H9 (cell line): Measurements from ENCODE around the gene GPR42. TPM values are rescaled to one million over a fixed set of nuclear protein-coding genes. Genes with fewer than 3 reads are reported as not detected.

Source experiments
- DNase-seq: peaks from one replicate; pipeline ENCODE4 v3.0.0-alpha.2; 2017
- H2AFZ ChIP-seq: one replicate; pipeline ENCODE4 v1.6.1; 2013; ENCODE audit warnings: mild to moderate bottlenecking, low read length, control low read depth, moderate library complexity
- H2AK5ac ChIP-seq: 2 replicates; pipeline ENCODE4 v1.6.1; 2013; ENCODE audit warnings: low read length, control low read depth, mixed read lengths; ENCODE audit not compliant: insufficient read length
- H2BK120ac ChIP-seq: one replicate; pipeline ENCODE4 v1.6.1; 2013; ENCODE audit warnings: low read depth, mild to moderate bottlenecking, low read length, control low read depth, inconsistent platforms; ENCODE audit not compliant: poor library complexity, severe bottlenecking
- H2BK12ac ChIP-seq: 2 replicates; pipeline ENCODE4 v1.6.1; 2013; ENCODE audit warnings: low read length, control low read depth, mixed read lengths, low read depth; ENCODE audit not compliant: insufficient read length
- H2BK15ac ChIP-seq: 2 replicates; pipeline ENCODE4 v1.6.1; 2013; ENCODE audit warnings: low read depth, low read length, control low read depth
- H2BK20ac ChIP-seq: one replicate; pipeline ENCODE4 v1.6.1; 2013; ENCODE audit warnings: low read depth, mild to moderate bottlenecking, low read length, control low read depth, inconsistent platforms; ENCODE audit not compliant: poor library complexity, severe bottlenecking
- H2BK5ac ChIP-seq: 2 replicates; pipeline ENCODE4 v1.6.1; 2013; ENCODE audit warnings: low read length, control low read depth, mixed read lengths; ENCODE audit not compliant: insufficient read length
- H3K14ac ChIP-seq: 2 replicates; pipeline ENCODE4 v1.6.1; 2013; ENCODE audit warnings: low read length, control low read depth; ENCODE audit not compliant: insufficient read depth
- H3K18ac ChIP-seq: 2 replicates; pipeline ENCODE4 v1.6.1; 2013; ENCODE audit warnings: low read depth, mild to moderate bottlenecking, mixed read lengths, low read length, control low read depth; ENCODE audit not compliant: insufficient read length
- H3K23ac ChIP-seq: 2 replicates; pipeline ENCODE4 v1.6.1; 2013; ENCODE audit warnings: low read length, control low read depth, mixed read lengths, low read depth; ENCODE audit not compliant: insufficient read length
- H3K23me2 ChIP-seq: 2 replicates; pipeline ENCODE4 v1.6.1; 2013; ENCODE audit warnings: low read depth, mild to moderate bottlenecking, mixed read lengths, low read length, control low read depth; ENCODE audit not compliant: insufficient read length, poor library complexity, severe bottlenecking
- H3K27ac ChIP-seq: 2 replicates; pipeline ENCODE4 v1.5.1; 2013; ENCODE audit warnings: low read length, control low read depth, mixed read lengths, low read depth; ENCODE audit not compliant: insufficient read length
- H3K27me3 ChIP-seq: 2 replicates; pipeline ENCODE4 v1.6.1; 2013; ENCODE audit warnings: low read length, control low read depth, inconsistent platforms; ENCODE audit not compliant: insufficient read depth
- H3K4ac ChIP-seq: 2 replicates; pipeline ENCODE4 v1.6.1; 2013; ENCODE audit warnings: low read depth, mild to moderate bottlenecking, control low read depth, inconsistent platforms, low read length, moderate library complexity
- H3K4me1 ChIP-seq: 2 replicates; pipeline ENCODE4 v1.6.1; 2013; ENCODE audit warnings: low read length, control low read depth, inconsistent platforms; ENCODE audit not compliant: insufficient read depth
- H3K4me2 ChIP-seq: 2 replicates; pipeline ENCODE4 v1.6.1; 2013; ENCODE audit warnings: low read length, control low read depth, mixed read lengths; ENCODE audit not compliant: insufficient read length, insufficient read depth
- H3K56ac ChIP-seq: 2 replicates; pipeline ENCODE4 v1.6.1; 2013; ENCODE audit warnings: low read depth, mild to moderate bottlenecking, mixed read lengths, low read length, control low read depth; ENCODE audit not compliant: insufficient read length
- H3K79me1 ChIP-seq: 2 replicates; pipeline ENCODE4 v1.6.1; 2013; ENCODE audit warnings: low read depth, mild to moderate bottlenecking, moderate library complexity, low read length, control low read depth, inconsistent platforms; ENCODE audit not compliant: insufficient read depth, poor library complexity, severe bottlenecking
- H3K79me2 ChIP-seq: 2 replicates; pipeline ENCODE4 v1.6.1; 2013; ENCODE audit warnings: low read length, control low read depth, inconsistent platforms; ENCODE audit not compliant: insufficient read depth
- H3K9ac ChIP-seq: 2 replicates; pipeline ENCODE4 v1.6.1; 2013; ENCODE audit warnings: low read length, control low read depth, mixed read lengths; ENCODE audit not compliant: insufficient read length; ENCODE audit errors: extremely low read depth
- H3K9me3 ChIP-seq: one replicate; pipeline ENCODE4 v1.6.1; 2013; ENCODE audit warnings: low read depth, low read length, inconsistent platforms; ENCODE audit not compliant: control insufficient read depth
- H3T11ph ChIP-seq: one replicate; pipeline ENCODE4 v1.6.1; 2013; ENCODE audit warnings: mild to moderate bottlenecking, low read length, control low read depth, inconsistent platforms
- H4K20me1 ChIP-seq: one replicate; pipeline ENCODE4 v1.6.1; 2013; ENCODE audit not compliant: control insufficient read depth, insufficient read length, insufficient read depth
- H4K5ac ChIP-seq: 2 replicates; pipeline ENCODE4 v1.6.1; 2013; ENCODE audit warnings: low read depth, mild to moderate bottlenecking, mixed read lengths, low read length, control low read depth; ENCODE audit not compliant: insufficient read length
- H4K8ac ChIP-seq: replicated peaks from 2 replicates; pipeline ENCODE4 v1.6.1; 2013; ENCODE audit warnings: low read length, control low read depth, mixed read lengths, low read depth; ENCODE audit not compliant: insufficient read length
- H4K91ac ChIP-seq: 2 replicates; pipeline ENCODE4 v1.6.1; 2013; ENCODE audit warnings: low read depth, mild to moderate bottlenecking, moderate library complexity, mixed read lengths, low read length, control low read depth; ENCODE audit not compliant: insufficient read length
- H3K27ac Mint-ChIP-seq, 3 experiments: 2 replicates in 2 of 3; 3 replicates in 1 of 3; pipeline ENCODE4 v1.8.0; 2020 to 2021; ENCODE audit warnings: mixed read lengths in 3 of 3, mild to moderate bottlenecking in 1 of 3, moderate library complexity in 1 of 3
- H3K27me3 Mint-ChIP-seq: 2 replicates; pipeline ENCODE4 v1.8.0; 2021; ENCODE audit warnings: low read depth, mild to moderate bottlenecking, moderate library complexity, mixed read lengths
- H3K36me3 Mint-ChIP-seq, 3 experiments: 2 replicates in 2 of 3; 3 replicates in 1 of 3; pipeline ENCODE4 v1.8.0; 2020 to 2021; ENCODE audit warnings: low read depth in 3 of 3, mixed read lengths in 3 of 3; ENCODE audit not compliant: insufficient read depth in 1 of 3
- H3K4me1 Mint-ChIP-seq, 2 experiments: 2 replicates each; pipeline ENCODE4 v1.8.0; 2020; ENCODE audit warnings: mixed read lengths in 2 of 2
- H3K4me3 Mint-ChIP-seq, 2 experiments: 2 replicates in 1 of 2; 3 replicates in 1 of 2; pipeline ENCODE4 v1.8.0; 2020 to 2021; ENCODE audit warnings: mild to moderate bottlenecking in 2 of 2, mixed read lengths in 2 of 2, moderate library complexity in 1 of 2
- H3K9me3 Mint-ChIP-seq, 2 experiments: 2 replicates in 1 of 2; 3 replicates in 1 of 2; pipeline ENCODE4 v1.8.0; 2020; ENCODE audit warnings: mild to moderate bottlenecking in 2 of 2, mixed read lengths in 2 of 2, moderate library complexity in 1 of 2
- CTCF ChIP-seq: fragments of 200-600 bp; sonication (generic); conservative IDR thresholded peaks from 3 replicates; pipeline ENCODE4 v1.8.0; 2021; ENCODE audit warnings: antibody characterized with exemption, mild to moderate bottlenecking
- WGBS: extraction: QIAGEN DNeasy Blood & Tissue Kit; methylation state at CpG from one replicate; pipeline ENCODE4 v1.1.7; 2013; ENCODE audit warnings: missing lambda C conversion rate, low lambda C conversion rate, mixed read lengths; ENCODE audit not compliant: insufficient read length; ENCODE audit errors: extremely low coverage; 5-methylcytosine and 5-hydroxymethylcytosine counted together
- total RNA-seq: library from RNA; stranded (reverse); gene quantifications from 2 replicates; pipeline ENCODE4 v1.2.1, GENCODE V29; 2021

The GPR42 gene
- total RNA-seq, 1 experiment from 2014 or later, result not detected

GRCh38 chr19:35377656-35378055 is 6.8 kb downstream of the GPR42 start:
- Histone ChIP-seq H2BK15ac (no peak overlapping the region), H3K79me1 (no peaks in the 10 kb centered on the region), H4K91ac (no peak overlapping the region), H3K56ac (no peak overlapping the region), H3K14ac (no peak overlapping the region), H3K23me2 (no peaks in the 10 kb centered on the region), H2BK20ac (no peak overlapping the region), H3K18ac (no peak overlapping the region), H2BK12ac (no peak overlapping the region), H2AK5ac (no peak overlapping the region), H2BK5ac (no peak overlapping the region), H3K27me3 (no peaks in the 10 kb centered on the region), H4K20me1 (no peaks in the 10 kb centered on the region), H2BK120ac (no peak overlapping the region), H3K23ac (no peak overlapping the region), H3T11ph (no peak overlapping the region), H4K8ac (no peak overlapping the region), H4K5ac (no peak overlapping the region), H3K4me1 (0 out of 2 replicates have a peak, but pooled peaks cover 2% of the 10 kb centered on the region), H3K27ac (no peak overlapping the region), H3K9me3 (no peaks in the 10 kb centered on the region), H2AFZ (no peak overlapping the region), H3K4ac (no peak overlapping the region), H3K9ac (no peak overlapping the region), H3K79me2 (no peaks in the 10 kb centered on the region), H3K4me2 (no peak overlapping the region)
- Mint-ChIP-seq H3K4me3 (no peak overlapping the region), H3K36me3 (no peaks in the 10 kb centered on the region; a peak in 1 of 7 replicates), H3K4me1 (peaks cover 23 to 24% of the 10 kb centered on the region in 2 experiments), H3K9me3 (peaks cover 19 to 21% of the 10 kb centered on the region in 2 experiments), H3K27me3 (peaks cover 41% of the 10 kb centered on the region), H3K27ac (no peak overlapping the region)
- no peak for TF ChIP-seq CTCF
- DNase-seq, result no peak
- no CpG with 5 or more reads among the region's 1 CpG for whole genome bisulfite sequencing
